CD4-positive, alpha-beta T cell treated with Interleukin-2 at 100 ng/mL for 4 hours (primary cell): ENCODE data around the gene ENPEP.
"Not testable (repeated sequence)": the region's sequence is repeated elsewhere in the genome, so short reads cannot be mapped to it uniquely, and the experiment has no call there.

Source experiments
- DNase-seq: peaks from one replicate; pipeline ENCODE4 v3.0.0-alpha.2; 2020; ENCODE audit warnings: low spot score

The ENPEP gene

DNA sequence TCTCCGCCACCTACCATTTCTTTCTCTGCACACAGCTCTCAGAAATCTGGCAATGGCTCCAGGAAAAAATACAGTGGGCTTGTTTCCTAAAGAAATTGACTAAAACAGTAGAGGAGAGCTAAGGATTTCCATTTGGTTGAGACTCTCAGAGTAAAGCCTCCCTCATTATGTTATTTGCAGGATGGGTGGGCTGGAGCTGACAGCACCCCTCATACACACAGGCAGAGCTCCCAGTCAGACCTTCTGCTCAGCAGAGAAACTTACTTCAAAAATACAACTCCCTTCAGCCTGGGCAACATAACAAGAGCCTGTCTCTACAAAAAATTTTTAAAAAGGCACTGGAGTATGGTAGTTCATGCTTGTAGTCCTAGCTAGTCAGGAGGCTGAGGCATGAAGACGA lies 44.9 kb downstream of the ENPEP start:
- no peak for DNase-seq

DNA sequence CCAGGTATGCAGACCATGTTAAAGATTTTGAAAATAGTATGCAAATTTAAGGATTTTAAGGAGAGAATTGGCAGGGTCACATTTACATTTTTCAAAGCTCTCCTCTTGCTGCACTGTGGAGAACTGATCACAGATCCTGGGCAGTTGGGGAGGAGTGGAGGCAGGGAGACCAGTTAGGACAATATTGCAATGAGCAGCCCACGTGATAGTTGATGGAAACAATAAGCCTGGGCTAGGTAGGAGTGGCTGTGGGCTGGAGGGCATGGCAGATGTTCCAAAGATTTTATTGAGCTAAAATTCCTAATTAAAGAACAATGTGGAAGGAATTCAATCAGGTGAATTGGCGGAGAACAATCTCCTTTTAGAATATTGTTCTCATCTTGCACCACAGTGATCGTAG lies 50.6 kb downstream of the ENPEP start:
- DNase-seq = no peak

GRCh38 chr4:110527156-110527555 lies 51.2 kb downstream of the ENPEP start:
- peak; percentile 41 for DNase-seq

GRCh38 chr4:110532901-110533589 lies 57.1 kb downstream of the ENPEP start:
- no peak for DNase-seq

- DNase-seq = no peak
Observed at GRCh38 chr4:110533590-110533910, 57.6 kb downstream of the ENPEP start.

DNA sequence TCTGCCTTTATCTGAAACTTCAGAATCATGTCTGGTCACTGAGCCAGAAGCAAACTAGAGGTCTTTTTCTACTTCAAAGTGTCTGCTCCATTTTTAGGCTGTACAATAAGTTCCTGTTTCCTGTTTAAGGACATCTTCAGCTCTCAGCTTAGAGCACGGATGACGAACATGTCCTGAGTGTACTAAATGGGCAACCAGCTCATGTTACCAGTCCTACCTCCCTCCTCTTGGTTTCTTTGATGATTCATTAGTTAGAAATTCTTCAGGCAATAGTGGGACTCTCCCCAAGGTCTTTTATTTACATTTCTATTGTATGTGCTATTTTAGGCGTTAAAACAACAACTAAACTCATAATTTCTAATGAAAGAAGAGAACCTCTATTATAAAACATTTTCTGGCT lies 58.0 kb downstream of the ENPEP start:
- no peak for DNase-seq

- DNase-seq = no peak
Observed at GRCh38 chr4:110540581-110540980, 64.6 kb downstream of the ENPEP start.

GRCh38 chr4:110540982-110541451 lies 65.1 kb downstream of the ENPEP start:
- no peak for DNase-seq

DNA sequence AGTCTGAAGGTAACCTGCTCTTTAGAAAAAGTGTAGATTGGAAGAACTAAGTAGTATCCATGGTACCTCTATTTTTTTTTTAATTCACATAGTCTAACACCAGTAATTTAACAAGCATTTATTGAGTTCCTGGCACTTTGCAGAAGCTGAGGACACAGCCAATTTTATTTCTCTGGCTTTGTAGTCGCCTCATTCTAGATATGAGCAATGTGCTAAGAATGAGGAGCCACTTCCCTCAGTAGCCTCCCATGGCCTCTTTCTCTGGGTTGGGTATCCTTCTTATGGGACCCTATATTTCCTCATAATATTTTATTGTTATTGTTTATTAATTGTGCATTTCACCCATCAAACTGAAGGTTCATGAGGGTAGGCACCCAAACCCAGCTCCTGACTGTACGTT lies 67.6 kb downstream of the ENPEP start:
- DNase-seq = no peak

- no peak for DNase-seq
Observed at GRCh38 chr4:110544594-110544993, 68.6 kb downstream of the ENPEP start.

DNA sequence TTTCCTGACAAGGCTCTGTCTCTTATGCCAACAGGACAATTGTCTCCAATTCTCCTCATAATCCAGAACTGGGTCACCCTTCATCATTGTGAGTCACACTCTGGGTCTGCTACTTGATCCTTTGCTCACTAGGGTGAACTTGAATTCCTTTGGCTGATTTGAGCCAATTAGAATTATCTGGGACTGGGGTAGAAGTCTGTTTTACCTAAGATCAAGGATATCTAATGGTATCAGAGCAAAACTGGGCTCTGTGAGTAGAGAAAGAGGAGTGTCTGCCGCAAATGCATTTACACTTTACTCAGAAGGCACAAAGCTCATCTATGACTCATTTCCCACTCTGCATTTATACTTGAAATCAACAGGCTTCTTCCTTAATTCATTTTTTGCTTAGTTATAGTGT lies 74.3 kb downstream of the ENPEP start:
- DNase-seq = no peak

DNA sequence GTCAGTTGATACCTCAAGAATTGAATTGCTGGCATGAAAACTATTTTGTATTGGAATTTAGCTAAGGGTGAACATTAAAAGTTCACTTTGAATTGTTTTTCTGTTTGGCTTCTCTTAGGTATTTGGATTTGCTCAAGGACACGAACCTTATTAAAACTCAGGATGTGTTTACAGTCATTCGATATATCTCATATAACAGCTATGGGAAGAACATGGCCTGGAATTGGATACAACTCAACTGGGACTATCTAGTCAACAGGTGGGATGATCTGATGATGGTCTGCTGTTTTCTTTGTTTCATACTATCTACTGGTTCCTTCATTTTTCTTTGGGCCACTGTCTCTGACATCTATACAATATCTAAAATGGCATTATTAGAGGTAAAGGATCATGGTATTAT lies 77.2 kb downstream of the ENPEP start:
- no peak for DNase-seq

DNA sequence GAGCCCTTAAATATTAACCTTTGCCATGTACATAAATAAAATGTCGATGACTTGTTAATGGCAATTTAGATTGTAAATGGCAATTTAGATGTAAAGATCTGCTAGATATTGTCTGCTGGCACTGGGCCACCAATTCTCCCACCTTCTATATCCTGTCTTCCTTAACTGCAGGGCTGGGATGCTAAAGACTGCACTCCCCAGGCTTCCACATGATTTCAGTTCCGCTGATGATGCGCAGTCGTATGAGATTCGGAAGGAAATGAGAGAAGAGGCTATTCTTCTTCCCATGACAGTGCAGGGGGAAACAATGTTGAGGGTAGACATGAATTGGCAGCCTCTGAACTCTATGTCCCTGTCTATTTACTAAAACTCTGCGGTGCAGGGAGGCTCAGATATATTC lies 91.3 kb downstream of the ENPEP start:
- DNase-seq = no peak

DNA sequence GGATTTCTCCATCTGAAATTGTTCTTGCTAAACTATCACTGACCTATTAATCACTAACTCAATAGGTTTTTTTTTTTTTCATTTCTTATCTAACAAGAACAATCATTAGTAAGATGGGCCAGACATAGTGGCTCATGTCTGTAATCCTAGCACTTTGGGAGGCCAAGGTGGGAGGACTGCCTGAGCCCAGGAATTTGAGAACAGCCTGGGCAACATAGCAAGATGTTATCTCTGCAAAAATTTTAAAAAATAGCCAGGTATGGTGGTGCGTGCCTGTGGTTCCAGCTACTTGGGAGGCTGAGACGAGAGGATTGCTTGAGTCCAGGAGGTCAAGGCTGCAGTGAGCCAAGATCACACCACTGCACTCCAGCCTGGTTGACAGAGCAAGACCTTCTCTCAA lies 100.7 kb downstream of the ENPEP start:
- DNase-seq = not testable (repeated sequence)

GRCh38 chr4:110586131-110586850 lies 110.3 kb downstream of the ENPEP start:
- no peak for DNase-seq

DNA sequence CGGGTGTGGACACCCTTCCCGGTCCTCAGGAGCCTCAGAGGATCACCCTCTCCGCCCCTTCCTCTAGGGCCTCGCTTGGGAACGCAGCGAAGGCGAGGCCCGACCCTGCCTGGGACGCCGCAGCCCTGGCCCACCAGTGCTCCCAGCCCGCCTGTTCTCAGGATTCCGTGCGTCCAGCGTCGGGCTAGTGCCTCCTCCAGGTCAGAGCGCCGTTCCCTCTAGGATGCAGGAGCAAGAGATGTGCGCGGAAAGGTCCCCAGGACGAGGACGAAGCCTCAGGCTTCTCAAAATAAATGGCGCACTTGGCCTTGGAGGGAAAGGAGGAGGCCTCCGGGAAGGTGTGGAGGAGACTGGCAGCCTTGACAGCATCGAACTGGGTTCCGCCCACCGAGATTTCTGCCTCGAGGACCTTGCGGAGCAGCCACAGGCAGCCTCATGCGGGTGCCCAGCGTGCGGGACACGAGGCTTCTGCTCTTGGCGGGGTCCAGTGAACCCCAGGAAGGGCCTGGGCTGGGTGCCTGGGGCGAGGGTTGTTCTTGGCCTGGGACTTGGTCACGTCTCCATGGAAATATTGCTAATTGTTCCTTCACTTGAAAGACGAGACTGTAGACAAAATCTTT lies 111.8 kb downstream of the ENPEP start:
- DNase-seq = no peak

DNA sequence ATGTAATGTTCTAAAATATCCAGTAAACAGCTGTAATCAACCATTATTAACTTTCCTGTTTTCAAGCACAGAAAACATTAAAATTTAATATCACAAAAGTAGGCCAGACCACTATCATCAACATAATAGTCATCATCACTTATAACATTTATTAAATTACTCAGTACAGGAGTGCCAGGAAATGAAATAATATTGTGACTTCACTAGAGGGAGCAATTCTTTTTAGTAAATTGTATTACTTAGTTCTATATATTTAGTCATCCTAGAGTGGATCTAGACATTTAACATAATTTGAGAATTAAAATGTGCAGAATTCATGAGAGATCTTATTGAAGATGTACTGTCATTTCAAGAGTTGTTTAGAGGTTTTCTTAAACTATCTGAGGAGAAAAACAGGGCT lies 113.3 kb downstream of the ENPEP start:
- DNase-seq = no peak

- no peak for DNase-seq
Observed at GRCh38 chr4:110595583-110595982, 119.6 kb downstream of the ENPEP start.

GRCh38 chr4:110596431-110596830 lies 120.5 kb downstream of the ENPEP start:
- no peak for DNase-seq

DNA sequence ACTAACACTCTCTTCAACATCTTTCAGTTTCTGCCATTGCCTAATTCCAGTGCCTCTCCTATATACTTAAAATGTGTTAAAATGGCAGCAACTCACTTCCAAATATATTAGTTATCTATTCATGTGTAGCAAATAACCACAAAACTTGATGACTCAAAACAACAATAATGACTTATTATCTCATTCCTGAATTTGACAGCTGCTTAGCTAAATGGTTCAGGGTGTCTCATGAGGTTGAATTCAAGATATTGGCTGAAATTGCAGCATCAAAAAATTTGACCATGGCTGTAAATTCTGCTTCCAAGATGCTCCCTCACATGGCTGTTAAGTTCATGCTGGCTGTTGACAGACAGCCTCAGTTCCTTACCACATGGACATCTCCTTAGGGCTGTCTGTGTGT lies 121.6 kb downstream of the ENPEP start:
- DNase-seq = no peak

- no peak for DNase-seq
Observed at GRCh38 chr4:110602061-110602460, 126.1 kb downstream of the ENPEP start.

GRCh38 chr4:110605077-110605476 lies 129.1 kb downstream of the ENPEP start:
- DNase-seq = no peak

DNA sequence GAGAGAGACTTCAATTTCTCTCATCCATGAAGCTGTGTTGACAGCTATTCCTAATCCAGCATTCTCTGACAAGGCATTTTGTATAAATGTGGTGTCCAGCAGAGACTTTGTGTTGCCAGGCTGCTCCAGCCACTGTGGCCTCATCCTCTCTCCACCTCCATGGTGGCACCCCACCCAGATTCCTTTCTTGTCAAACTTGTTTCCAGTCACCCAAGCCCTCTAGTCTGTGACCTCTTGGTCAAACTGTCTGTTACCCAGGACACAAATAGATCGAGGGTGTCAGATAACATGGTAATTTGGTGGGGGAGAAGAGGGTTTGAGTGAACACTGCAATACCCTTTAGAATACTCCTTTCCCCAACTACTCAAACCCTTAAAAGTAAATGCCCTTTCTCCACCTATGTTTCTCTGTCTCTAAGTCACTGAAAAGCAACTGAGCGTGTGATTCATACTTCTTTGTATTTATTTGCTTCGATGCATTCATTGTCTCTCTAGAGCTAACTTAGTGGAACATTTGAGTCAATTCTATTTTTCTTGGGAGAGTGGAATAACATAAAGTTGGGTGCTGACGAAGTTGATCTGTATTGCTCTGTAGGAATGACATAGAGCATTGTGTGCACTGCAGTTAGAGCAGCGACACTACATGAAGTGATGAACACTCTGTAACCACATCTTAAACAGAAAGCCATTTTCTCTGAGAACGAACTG lies 133.2 kb downstream of the ENPEP start:
- no peak for DNase-seq
